HepG2 (cell line): ENCODE data around the gene C14orf93. TPM values are rescaled to one million over a fixed set of nuclear protein-coding genes. Genes with fewer than 3 reads are reported as not detected.

Source experiments
- AKNA ChIP-seq: sonication (generic); formaldehyde crosslinking; IDR thresholded peaks from 2 replicates; pipeline ENCODE4 v1.4.0; 2020; ENCODE audit warnings: missing genetic modification reagents, borderline replicate concordance
- CCDC6 ChIP-seq: sonication (generic); formaldehyde crosslinking; IDR thresholded peaks from 2 replicates; pipeline ENCODE4 v1.8.1; 2022; ENCODE audit warnings: mild to moderate bottlenecking, missing genetic modification reagents, moderate library complexity
- JUNB ChIP-seq: sonication (generic); formaldehyde crosslinking; IDR thresholded peaks from 2 replicates; pipeline ENCODE4 v1.8.0; 2022; ENCODE audit warnings: missing genetic modification reagents, mild to moderate bottlenecking, borderline replicate concordance
- KDM5A ChIP-seq: fragments of 200-600 bp; sonication (generic); IDR thresholded peaks from 2 replicates; pipeline ENCODE4 v1.7.0; 2018; ENCODE audit warnings: antibody characterized with exemption, mild to moderate bottlenecking, low read length, borderline replicate concordance
- MED1 ChIP-seq: sonication (generic); formaldehyde crosslinking; IDR thresholded peaks from 2 replicates; pipeline ENCODE4 v1.4.0; 2020; ENCODE audit warnings: missing genetic modification reagents
- PPARG ChIP-seq: conservative IDR thresholded peaks from 2 replicates; pipeline ENCODE4 v1.6.1; 2016; ENCODE audit warnings: missing biosample characterization, missing genetic modification reagents
- REST ChIP-seq, 2 experiments: IDR thresholded peaks; 2 replicates each; pipeline ENCODE4 v1.6.1; 2011 to 2012; ENCODE audit warnings: low read length in 2 of 2, borderline replicate concordance in 1 of 2, low read depth in 1 of 2, mild to moderate bottlenecking in 1 of 2, moderate library complexity in 1 of 2
- SAP130 ChIP-seq: IDR thresholded peaks from 2 replicates; pipeline ENCODE4 v1.6.1; 2016; ENCODE audit warnings: low read depth
- ZBTB21 ChIP-seq: sonication (generic); formaldehyde crosslinking; IDR thresholded peaks from 2 replicates; pipeline ENCODE4 v1.4.0; 2020; ENCODE audit warnings: missing genetic modification reagents
- ZHX2 ChIP-seq, 2 experiments: sonication (generic) in 1 of 2; formaldehyde crosslinking in 1 of 2; IDR thresholded peaks; 2 replicates each; pipeline versions ENCODE4 v1.6.1 to v1.9.0; 2014 to 2022; ENCODE audit warnings: antibody characterized with exemption in 1 of 2, borderline replicate concordance in 1 of 2, inconsistent platforms in 1 of 2, low read depth in 1 of 2, missing genetic modification reagents in 1 of 2
- ZNF350 ChIP-seq: sonication (generic); formaldehyde crosslinking; IDR thresholded peaks from 2 replicates; pipeline ENCODE4 v1.4.0; 2020; ENCODE audit warnings: mild to moderate bottlenecking, low read depth, missing genetic modification reagents, borderline replicate concordance
- ZNF446 ChIP-seq: sonication (generic); formaldehyde crosslinking; IDR thresholded peaks from 2 replicates; pipeline ENCODE4 v1.5.0; 2020; ENCODE audit warnings: mild to moderate bottlenecking, missing genetic modification reagents
- polyA plus RNA-seq, 8 experiments: library from polyadenylated mRNA; depleted of rRNA in 3 of 8; stranded (reverse) in 7 of 8; unstranded in 1 of 8; fragments of >200 nt; fragmentation: Illumina TruSeq in 4 of 8; extraction: Trizol in 4 of 8; gene quantifications; 2 replicates each; pipeline versions ENCODE4 v1.2.1 to v1.2.3, GENCODE V29; 2011 to 2016; ENCODE audit warnings: low read depth in 4 of 8, missing spikeins in 1 of 8, mixed read lengths in 1 of 8; ENCODE audit not compliant: insufficient read depth in 1 of 8
- total RNA-seq, 5 experiments: library from RNA; depleted of rRNA; stranded (reverse); fragments of >200 nt; fragmentation: Illumina TruSeq; extraction: Trizol; gene quantifications; 2 replicates each; pipeline ENCODE4 v1.2.3, GENCODE V29; 2016; ENCODE audit warnings: low read depth in 1 of 5

The C14orf93 gene
- total and polyA plus RNA-seq, 2 of the 13 experiments (the other 11 are each of a cell fraction or from before 2014, with no cell fraction given): 11.4 to 22.5 TPM

GRCh38 chr14:23056956-23057756 is 47.2 kb upstream of the C14orf93 start, which contains the start of gene CDH24 (continued):
- TF ChIP-seq AKNA (CRISPR knock-in tag): no peak
- 0 out of 2 replicates have a peak, but pooled peaks have one; percentile 48 for TF ChIP-seq ZNF446
- no peak for TF ChIP-seq REST (IDR thresholded peaks at IDR 0.05; ENCODE audit: borderline replicate concordance in 1 of 2, low read depth in 1 of 2, low read length in 2 of 2)
- peak; percentile 25; the same call in 1 of the 2 replicates for TF ChIP-seq ZHX2 (IDR thresholded peaks at IDR 0.05; ENCODE audit: low read depth)
- no peak for TF ChIP-seq ZHX2 (CRISPR knock-in tag; IDR thresholded peaks at IDR 0.05; ENCODE audit: borderline replicate concordance)
- TF ChIP-seq ZNF350 (CRISPR knock-in tag): no peak
- TF ChIP-seq JUNB (CRISPR knock-in tag): peak; percentile 66
- TF ChIP-seq CCDC6 (CRISPR knock-in tag): peak; percentile 16; the same call in 1 of the 2 replicates
- TF ChIP-seq MED1 (CRISPR knock-in tag): no peak
- TF ChIP-seq PPARG (CRISPR knock-in tag): no peak; the same call in 1 of the 2 replicates
- TF ChIP-seq KDM5A: no peak
- no peak for TF ChIP-seq SAP130 (CRISPR knock-in tag)
- TF ChIP-seq ZBTB21 (CRISPR knock-in tag): no peak
